ENCODE measurements around the gene PLCB1.

The PLCB1 gene

DNA sequence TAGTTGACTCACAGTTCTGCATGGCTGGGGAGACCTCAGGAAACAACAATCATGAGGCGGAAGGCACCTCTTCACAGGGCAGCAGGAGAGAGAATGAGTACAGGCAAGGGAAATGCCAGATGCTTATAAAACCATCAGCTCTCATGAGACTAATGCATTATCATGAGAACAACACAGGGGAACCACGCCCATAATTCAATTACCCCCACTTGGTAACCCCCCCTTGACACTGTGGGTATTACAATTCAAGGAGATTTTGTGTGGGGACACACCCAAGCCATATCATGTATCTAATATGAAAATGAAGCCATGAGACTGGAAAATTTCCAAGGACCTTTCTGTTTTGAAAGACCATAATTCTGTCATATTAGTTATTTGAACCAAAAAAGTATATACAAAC lies 594.4 kb downstream of the PLCB1 start:
- TF ChIP-seq, protein P1, sequence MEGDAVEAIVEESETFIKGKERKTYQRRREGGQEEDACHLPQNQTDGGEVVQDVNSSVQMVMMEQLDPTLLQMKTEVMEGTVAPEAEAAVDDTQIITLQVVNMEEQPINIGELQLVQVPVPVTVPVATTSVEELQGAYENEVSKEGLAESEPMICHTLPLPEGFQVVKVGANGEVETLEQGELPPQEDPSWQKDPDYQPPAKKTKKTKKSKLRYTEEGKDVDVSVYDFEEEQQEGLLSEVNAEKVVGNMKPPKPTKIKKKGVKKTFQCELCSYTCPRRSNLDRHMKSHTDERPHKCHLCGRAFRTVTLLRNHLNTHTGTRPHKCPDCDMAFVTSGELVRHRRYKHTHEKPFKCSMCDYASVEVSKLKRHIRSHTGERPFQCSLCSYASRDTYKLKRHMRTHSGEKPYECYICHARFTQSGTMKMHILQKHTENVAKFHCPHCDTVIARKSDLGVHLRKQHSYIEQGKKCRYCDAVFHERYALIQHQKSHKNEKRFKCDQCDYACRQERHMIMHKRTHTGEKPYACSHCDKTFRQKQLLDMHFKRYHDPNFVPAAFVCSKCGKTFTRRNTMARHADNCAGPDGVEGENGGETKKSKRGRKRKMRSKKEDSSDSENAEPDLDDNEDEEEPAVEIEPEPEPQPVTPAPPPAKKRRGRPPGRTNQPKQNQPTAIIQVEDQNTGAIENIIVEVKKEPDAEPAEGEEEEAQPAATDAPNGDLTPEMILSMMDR (IDR thresholded peaks at IDR 0.05; ENCODE audit: insufficient read depth, low read length, poor library complexity, severe bottlenecking): no peak

DNA sequence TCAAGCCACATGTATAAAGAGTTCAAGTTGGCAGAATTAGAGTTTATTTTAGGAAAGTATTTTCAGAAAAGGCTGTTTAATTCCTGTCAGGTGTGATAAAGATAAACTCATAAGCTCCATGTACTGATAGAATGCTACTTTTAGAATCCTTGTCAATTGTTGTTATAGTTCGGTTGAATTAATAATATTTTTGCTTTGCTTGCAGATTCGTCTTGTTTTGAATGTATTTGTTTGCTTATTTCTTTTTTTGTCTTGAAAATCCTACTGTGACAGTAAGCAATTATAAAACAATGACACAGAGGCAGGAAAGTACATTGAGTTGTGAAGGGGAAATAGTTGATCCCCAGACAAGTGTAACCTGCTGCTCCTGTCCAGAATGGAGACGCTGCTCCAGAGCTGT lies 602.9 kb downstream of the PLCB1 start:
- Histone ChIP-seq H3K36me3 (ENCODE audit: control insufficient read depth, insufficient read depth, low read length) (no peaks in the 10 kb centered on the region), H3K27me3 (replicated peaks; ENCODE audit: control insufficient read depth, insufficient read depth, low read length) (no peaks in the 10 kb centered on the region), H3K4me3 (replicated peaks; ENCODE audit: low read depth, low read length) (no peak overlapping the region)
- TF ChIP-seq, protein P1 (IDR thresholded peaks at IDR 0.05; ENCODE audit: insufficient read depth, low read length, poor library complexity, severe bottlenecking): no peak
- no peak for DNase-seq (ENCODE audit: extremely low read depth, insufficient read length)

More for the DNA sequence above, 594.4 kb downstream of the PLCB1 start:
- H3K4me3 ChIP-seq (replicated peaks; ENCODE audit: low read depth, low read length): no peak overlapping the region
- DNase-seq (ENCODE audit: extremely low read depth, insufficient read length): no peak
- H3K27me3 ChIP-seq (replicated peaks; ENCODE audit: control insufficient read depth, insufficient read depth, low read length): no peaks in the 10 kb centered on the region; the same call in 1 of the 2 replicates
- no peaks in the 10 kb centered on the region for H3K36me3 ChIP-seq (ENCODE audit: control insufficient read depth, insufficient read depth, low read length)

DNA sequence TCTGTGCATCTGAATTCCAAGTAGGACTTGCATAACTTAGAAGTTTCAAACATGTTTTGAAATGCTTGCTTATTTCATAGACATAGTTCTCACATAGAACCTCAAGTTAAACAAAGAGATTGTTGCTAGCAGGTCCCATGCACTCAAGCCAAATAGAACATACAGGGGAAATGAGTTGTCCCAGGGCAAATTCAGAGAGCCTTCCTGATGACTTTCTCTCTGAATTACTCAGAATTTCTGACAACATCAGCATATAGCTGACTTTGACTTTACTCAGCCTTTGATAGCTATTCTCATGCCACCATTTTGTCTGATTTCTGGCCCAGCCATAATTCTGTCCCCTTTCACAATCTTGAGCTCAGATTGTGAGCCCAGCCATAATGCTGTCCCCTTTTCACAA lies 603.6 kb downstream of the PLCB1 start:
- Histone ChIP-seq H3K36me3 (ENCODE audit: control insufficient read depth, insufficient read depth, low read length) (no peaks in the 10 kb centered on the region), H3K4me3 (replicated peaks; ENCODE audit: low read depth, low read length) (no peak overlapping the region), H3K27me3 (replicated peaks; ENCODE audit: control insufficient read depth, insufficient read depth, low read length) (no peaks in the 10 kb centered on the region)
- no peak for DNase-seq (ENCODE audit: extremely low read depth, insufficient read length)
- TF ChIP-seq, protein P1 (IDR thresholded peaks at IDR 0.05; ENCODE audit: insufficient read depth, low read length, poor library complexity, severe bottlenecking): no peak

DNA sequence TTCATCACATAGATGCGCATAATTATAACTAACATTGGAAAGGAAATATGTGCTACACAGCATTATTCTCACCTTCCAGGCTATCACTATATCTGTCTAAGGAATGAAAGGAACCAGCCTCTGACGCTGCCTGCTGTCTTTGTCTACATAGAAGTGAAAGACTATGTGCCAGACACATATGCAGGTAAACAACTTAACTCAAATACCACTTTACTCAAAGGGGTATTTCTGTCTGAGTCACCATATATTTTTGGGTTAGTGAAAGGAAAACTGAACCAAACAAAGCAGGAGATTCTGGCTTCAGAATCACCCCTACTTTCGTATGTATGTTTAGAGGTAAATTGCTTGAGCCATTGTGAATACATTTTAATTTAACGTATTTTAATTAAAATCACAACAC lies 608.2 kb downstream of the PLCB1 start:
- Histone ChIP-seq H3K4me3 (replicated peaks; ENCODE audit: low read depth, low read length) (no peak overlapping the region), H3K36me3 (ENCODE audit: control insufficient read depth, insufficient read depth, low read length) (no peaks in the 10 kb centered on the region), H3K27me3 (replicated peaks; ENCODE audit: control insufficient read depth, insufficient read depth, low read length) (no peaks in the 10 kb centered on the region)
- TF ChIP-seq, protein P1 (IDR thresholded peaks at IDR 0.05; ENCODE audit: insufficient read depth, low read length, poor library complexity, severe bottlenecking): no peak
- DNase-seq (ENCODE audit: extremely low read depth, insufficient read length): no peak

DNA sequence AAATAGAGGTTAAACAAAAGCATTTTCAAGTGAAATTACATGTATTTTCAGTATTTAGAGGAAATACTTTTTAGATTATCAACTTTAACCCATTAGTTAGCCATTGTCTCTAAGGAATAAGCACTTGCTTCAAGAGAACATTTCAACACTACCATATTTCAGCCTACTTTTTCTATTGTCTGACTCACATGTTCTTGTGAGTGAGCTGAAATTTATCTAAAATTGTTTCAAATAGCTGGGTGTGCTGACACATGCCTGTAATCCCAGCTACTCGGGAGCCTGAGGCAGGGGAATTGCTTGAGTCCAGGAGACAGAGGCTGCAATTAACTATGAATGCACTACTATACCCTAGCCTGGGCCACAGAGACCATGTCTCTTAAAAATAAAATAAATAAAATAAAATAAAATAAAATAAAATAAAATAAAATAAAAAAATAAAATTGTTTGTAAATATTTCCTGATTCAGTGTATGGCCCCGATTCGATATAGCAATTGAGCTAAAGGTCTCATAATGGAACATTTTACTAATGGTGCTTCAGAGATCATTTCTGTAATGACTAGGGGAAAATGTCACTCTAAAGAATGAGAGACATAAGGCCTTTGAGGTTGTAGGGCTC lies 612.3 kb downstream of the PLCB1 start:
- TF ChIP-seq, protein P1 (IDR thresholded peaks at IDR 0.05; ENCODE audit: insufficient read depth, low read length, poor library complexity, severe bottlenecking): no peak
- Histone ChIP-seq H3K27me3 (replicated peaks; ENCODE audit: control insufficient read depth, insufficient read depth, low read length) (no peaks in the 10 kb centered on the region), H3K4me3 (replicated peaks; ENCODE audit: low read depth, low read length) (no peak overlapping the region), H3K36me3 (ENCODE audit: control insufficient read depth, insufficient read depth, low read length) (no peaks in the 10 kb centered on the region)
- DNase-seq (ENCODE audit: extremely low read depth, insufficient read length): no peak

DNA sequence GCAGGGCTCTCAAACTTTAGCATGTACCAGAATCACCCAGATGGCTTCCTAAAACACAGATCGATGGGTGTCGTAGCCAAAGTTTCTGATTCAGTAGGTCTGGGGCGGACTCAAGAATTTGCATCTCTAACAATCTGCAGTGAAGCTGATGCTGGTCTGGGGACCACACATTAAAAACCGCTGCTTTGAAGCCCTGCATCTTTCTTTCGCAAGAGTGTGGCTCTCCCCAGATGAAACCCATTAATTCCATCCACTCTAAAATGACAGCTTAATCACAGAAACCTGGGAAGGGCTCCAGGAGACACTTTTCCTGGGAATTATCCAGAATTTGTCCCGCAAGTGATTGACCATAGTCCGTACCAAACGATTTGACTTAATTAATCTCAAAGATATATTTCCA lies 617.0 kb downstream of the PLCB1 start:
- DNase-seq (ENCODE audit: extremely low read depth, insufficient read length): no peak
- no peak overlapping the region for H3K4me3 ChIP-seq (replicated peaks; ENCODE audit: low read depth, low read length)
- no peaks in the 10 kb centered on the region for H3K36me3 ChIP-seq (ENCODE audit: control insufficient read depth, insufficient read depth, low read length)
- TF ChIP-seq, protein P1 (IDR thresholded peaks at IDR 0.05; ENCODE audit: insufficient read depth, low read length, poor library complexity, severe bottlenecking): no peak
- no peaks in the 10 kb centered on the region; the same call in 1 of the 2 replicates for H3K27me3 ChIP-seq (replicated peaks; ENCODE audit: control insufficient read depth, insufficient read depth, low read length)

Measured in GM06990 (cell line).